ENCODE results near the gene GTPBP4. TPM values are rescaled to one million over a fixed set of nuclear protein-coding genes. Genes with fewer than 3 reads are reported as not detected.
A peak's percentile ranks its signal among the peaks of the same experiment; 100 is the strongest.

Gene GTPBP4
- total RNA-seq, 4 donors from 2014 or later: 14.4 to 37.2 (median 28.5) TPM

DNA sequence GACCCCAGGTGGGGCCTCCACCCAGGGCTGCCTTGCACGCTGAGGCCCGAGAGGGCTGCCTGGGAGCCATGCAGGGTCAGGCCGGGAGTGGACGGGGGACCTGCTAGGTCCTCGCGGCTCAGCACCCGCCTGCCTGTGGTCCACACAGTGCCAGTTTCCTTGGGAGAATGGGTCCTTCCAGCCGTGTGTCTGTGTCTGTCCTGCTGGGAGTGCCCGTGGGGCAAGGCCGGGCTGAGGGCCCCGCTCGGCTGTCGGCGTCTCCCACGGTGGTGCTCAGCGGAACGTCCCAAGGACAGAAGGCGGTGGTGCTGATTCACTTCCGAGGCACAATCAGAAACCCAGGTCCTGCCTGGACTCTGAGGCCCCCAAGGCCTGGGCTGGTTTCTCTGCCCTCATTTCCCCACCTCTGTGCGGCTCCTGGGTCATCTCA, 23.2 kb upstream of the GTPBP4 start:
- peak in 1 of 2 donors; percentile 47 for DNase-seq (ENCODE audit: low spot score in 2 of 2)
- H3K27ac ChIP-seq: no peak overlapping the region

GRCh38 chr10:966466-967235, 21.6 kb upstream of the GTPBP4 start:
- WGBS: 94% methylated on average over 19 of the region's 20 CpGs
- Histone ChIP-seq H3K9me3 (no peaks in the 10 kb centered on the region), H3K27me3 (no peaks in the 10 kb centered on the region), H3K36me3 (no peaks in the 10 kb centered on the region), H3K4me1 (peaks cover 5% of the 10 kb centered on the region), H3K27ac (no peak overlapping the region), H3K4me3 (no peak overlapping the region)
- DNase-seq (ENCODE audit: low spot score in 2 of 2): peak in 1 of 2 donors; percentile 55
- TF ChIP-seq EP300 (IDR thresholded peaks at IDR 0.05) (no peak), POLR2AphosphoS5 (IDR thresholded peaks at IDR 0.05) (no peak), POLR2A (IDR thresholded peaks at IDR 0.05) (no peak), CTCF (IDR thresholded peaks at IDR 0.05) (no peak)

More for the DNA sequence above, 23.2 kb upstream of the GTPBP4 start:
- Histone ChIP-seq H3K4me3 (no peak overlapping the region), H3K27me3 (no peaks in the 10 kb centered on the region), H3K36me3 (no peaks in the 10 kb centered on the region), H3K9me3 (no peaks in the 10 kb centered on the region), H3K4me1 (no peaks in the 10 kb centered on the region)
- TF ChIP-seq EP300 (IDR thresholded peaks at IDR 0.05) (no peak), POLR2A (IDR thresholded peaks at IDR 0.05) (no peak), POLR2AphosphoS5 (IDR thresholded peaks at IDR 0.05) (no peak), CTCF (IDR thresholded peaks at IDR 0.05) (no peak)
- 85% methylated on average over 14 of the region's 20 CpGs for WGBS

GRCh38 chr10:968546-969199, 19.6 kb upstream of the GTPBP4 start:
- Histone ChIP-seq H3K9me3 (no peaks in the 10 kb centered on the region), H3K4me1 (peaks cover 5% of the 10 kb centered on the region), H3K27ac (no peak overlapping the region), H3K27me3 (no peaks in the 10 kb centered on the region), H3K36me3 (no peaks in the 10 kb centered on the region), H3K4me3 (no peak overlapping the region)
- 74% methylated on average over 17 of the region's 17 CpGs for WGBS
- DNase-seq (ENCODE audit: low spot score in 2 of 2): peak in 1 of 2 donors; percentile 17
- TF ChIP-seq EP300 (IDR thresholded peaks at IDR 0.05): no peak
- TF ChIP-seq CTCF (IDR thresholded peaks at IDR 0.05): no peak
- no peak for TF ChIP-seq POLR2AphosphoS5 (IDR thresholded peaks at IDR 0.05)
- TF ChIP-seq POLR2A (IDR thresholded peaks at IDR 0.05): no peak

DNA sequence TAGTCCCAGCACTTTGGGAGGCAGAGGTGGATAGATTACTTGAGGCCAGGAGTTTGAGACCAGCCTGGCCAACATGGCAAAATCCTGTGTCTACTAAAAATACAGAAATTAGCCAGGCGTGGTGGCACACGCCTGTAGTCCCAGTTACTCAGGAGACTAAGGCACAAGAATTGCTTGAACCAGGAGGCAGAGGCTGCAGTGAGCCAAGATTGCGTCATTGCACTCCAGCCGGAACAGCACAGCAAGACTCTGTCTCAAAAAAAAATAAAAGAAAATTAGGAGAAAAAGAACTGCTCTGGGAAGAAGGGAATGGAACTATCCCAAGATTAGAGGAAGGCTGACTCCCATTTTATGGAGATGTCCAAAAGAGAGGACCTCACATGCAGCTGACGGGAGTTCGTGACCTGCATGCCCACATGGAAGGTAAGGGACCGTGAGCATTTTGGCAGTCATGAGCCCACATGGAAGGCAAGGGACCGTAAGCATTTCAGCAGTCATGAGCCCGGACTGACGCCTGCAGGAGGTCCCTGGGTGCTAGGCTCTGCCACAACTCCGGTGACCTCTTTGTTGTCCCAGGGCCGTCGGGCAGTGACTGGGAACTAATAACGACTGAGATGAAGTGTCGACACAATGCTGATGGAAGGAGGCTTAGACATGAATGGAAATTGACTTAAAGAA, 18.6 kb upstream of the GTPBP4 start:
- no peaks in the 10 kb centered on the region for H3K36me3 ChIP-seq
- no peak for TF ChIP-seq CTCF (IDR thresholded peaks at IDR 0.05)
- no peak for TF ChIP-seq EP300 (IDR thresholded peaks at IDR 0.05)
- TF ChIP-seq POLR2A (IDR thresholded peaks at IDR 0.05): no peak
- TF ChIP-seq POLR2AphosphoS5 (IDR thresholded peaks at IDR 0.05): no peak
- H3K27me3 ChIP-seq: no peaks in the 10 kb centered on the region
- DNase-seq (ENCODE audit: low spot score in 2 of 2): peak in 1 of 2 donors; percentile 22
- H3K27ac ChIP-seq: no peak overlapping the region
- H3K4me3 ChIP-seq: no peak overlapping the region
- H3K4me1 ChIP-seq: peaks cover 5% of the 10 kb centered on the region
- no peaks in the 10 kb centered on the region for H3K9me3 ChIP-seq
- WGBS: 79% methylated on average over 15 of the region's 15 CpGs
